MG63 (cell line): Measurements from ENCODE around the gene LCA5L. TPM values are rescaled to one million over a fixed set of nuclear protein-coding genes. Genes with fewer than 3 reads are reported as not detected.

Experiments
- total RNA-seq: library from RNA; depleted of rRNA; stranded (reverse); fragments of >200 nt; shearing (Covaris generic); gene quantifications from 2 replicates; pipeline ENCODE4 v1.2.3, GENCODE V29; 2014; ENCODE audit warnings: low replicate concordance; rRNA removed

The LCA5L gene
- total RNA-seq, 1 experiment from 2014 or later = 0.59 TPM

Other genes with a start within 250 kb of the LCA5L start
- 33.8 and 67.0 TPM in 2 replicates for gene BRWD1, start 132.1 kb downstream of the LCA5L start, total RNA-seq
- gene HMGN1, start 96.7 kb downstream of the LCA5L start, total RNA-seq = 474 and 726 TPM in 2 replicates
- gene SH3BGR, start 6.2 kb upstream of the LCA5L start, total RNA-seq = 0.35 and 1.0 TPM in 2 replicates
- 0.02 and 0.10 TPM in 2 replicates for gene B3GALT5, start 167.2 kb upstream of the LCA5L start, total RNA-seq